GM18519 (cell line): ENCODE results near the gene METTL24.
"Not testable (repeated sequence)": the region's sequence is repeated elsewhere in the genome, so short reads cannot be mapped to it uniquely, and the experiment has no call there.

Experiments used
- ATAC-seq: cut with Tn5 transposase; IDR thresholded peaks from one replicate; pipeline ENCODE4 v1.9.1; 2021; ENCODE audit warnings: mild to moderate bottlenecking, moderate library complexity; ENCODE audit not compliant: unreplicated experiment, low FRiP score

The METTL24 gene

GRCh38 chr6:110364364-110365105 is 6.4 kb upstream of the METTL24 start:
- ATAC-seq: no peak

GRCh38 chr6:110363748-110364147 is 5.6 kb upstream of the METTL24 start:
- ATAC-seq: no peak

- ATAC-seq: no peak
Observed at GRCh38 chr6:110360676-110361075, 2.5 kb upstream of the METTL24 start.

GRCh38 chr6:110359556-110359955 is 1.4 kb upstream of the METTL24 start:
- ATAC-seq: no peak

- ATAC-seq: no peak
Observed at GRCh38 chr6:110358553-110359160, 508 bp upstream of the METTL24 start.

- ATAC-seq: no peak
Observed at GRCh38 chr6:110357298-110357663, 868 bp downstream of the METTL24 start.

GRCh38 chr6:110356778-110357177 is 1.4 kb downstream of the METTL24 start:
- ATAC-seq: no peak

GRCh38 chr6:110355727-110356126 is 2.4 kb downstream of the METTL24 start:
- ATAC-seq: no peak

GRCh38 chr6:110355022-110355421 is 3.1 kb downstream of the METTL24 start:
- ATAC-seq: no peak

- ATAC-seq: no peak
Observed at GRCh38 chr6:110354153-110354552, 4.0 kb downstream of the METTL24 start.

GRCh38 chr6:110353457-110354001 is 4.6 kb downstream of the METTL24 start:
- no peak for ATAC-seq

GRCh38 chr6:110352563-110353262 is 5.4 kb downstream of the METTL24 start:
- no peak for ATAC-seq

- ATAC-seq: no peak
Observed at GRCh38 chr6:110351986-110352385, 6.2 kb downstream of the METTL24 start.

GRCh38 chr6:110351546-110351945 is 6.6 kb downstream of the METTL24 start:
- no peak for ATAC-seq

GRCh38 chr6:110350593-110350992 is 7.6 kb downstream of the METTL24 start:
- ATAC-seq: not testable (repeated sequence)

- no peak for ATAC-seq
Observed at GRCh38 chr6:110348961-110349690, 9.0 kb downstream of the METTL24 start.

GRCh38 chr6:110345025-110345424 is 13.1 kb downstream of the METTL24 start:
- ATAC-seq: no peak

GRCh38 chr6:110342759-110343158 is 15.4 kb downstream of the METTL24 start:
- ATAC-seq: no peak

GRCh38 chr6:110341663-110342596 is 16.2 kb downstream of the METTL24 start:
- ATAC-seq: no peak

GRCh38 chr6:110341067-110341466 is 17.1 kb downstream of the METTL24 start:
- ATAC-seq: no peak
